22Rv1 (cell line): ENCODE results near the gene SMIM44.
"Not testable (repeated sequence)": the region's sequence is repeated elsewhere in the genome, so short reads cannot be mapped to it uniquely, and the experiment has no call there.

Experiments used
- H3K27ac ChIP-seq: fragments of 450-650 bp; 2 replicates; pipeline ENCODE4 v1.5.1; 2017
- ZFX ChIP-seq: fragments of 450-650 bp; IDR thresholded peaks from 2 replicates; pipeline ENCODE4 v1.6.1; 2017; ENCODE audit warnings: antibody characterized with exemption, borderline replicate concordance
- TF ChIP-seq, protein P1 (sequence below): fragments of 450-650 bp; IDR thresholded peaks from 2 replicates; pipeline ENCODE4 v1.5.1; 2017; ENCODE audit warnings: mild to moderate bottlenecking

The SMIM44 gene

GRCh38 chr19:3483226-3483628 lies at the start of gene SMIM44:
Gene SMIM44, minus strand, starts transcription at chr19:3483441. Its CDS starts 38 bp downstream, at chr19:3483403.
- TF ChIP-seq ZFX, result no peak
- TF ChIP-seq, protein P1, sequence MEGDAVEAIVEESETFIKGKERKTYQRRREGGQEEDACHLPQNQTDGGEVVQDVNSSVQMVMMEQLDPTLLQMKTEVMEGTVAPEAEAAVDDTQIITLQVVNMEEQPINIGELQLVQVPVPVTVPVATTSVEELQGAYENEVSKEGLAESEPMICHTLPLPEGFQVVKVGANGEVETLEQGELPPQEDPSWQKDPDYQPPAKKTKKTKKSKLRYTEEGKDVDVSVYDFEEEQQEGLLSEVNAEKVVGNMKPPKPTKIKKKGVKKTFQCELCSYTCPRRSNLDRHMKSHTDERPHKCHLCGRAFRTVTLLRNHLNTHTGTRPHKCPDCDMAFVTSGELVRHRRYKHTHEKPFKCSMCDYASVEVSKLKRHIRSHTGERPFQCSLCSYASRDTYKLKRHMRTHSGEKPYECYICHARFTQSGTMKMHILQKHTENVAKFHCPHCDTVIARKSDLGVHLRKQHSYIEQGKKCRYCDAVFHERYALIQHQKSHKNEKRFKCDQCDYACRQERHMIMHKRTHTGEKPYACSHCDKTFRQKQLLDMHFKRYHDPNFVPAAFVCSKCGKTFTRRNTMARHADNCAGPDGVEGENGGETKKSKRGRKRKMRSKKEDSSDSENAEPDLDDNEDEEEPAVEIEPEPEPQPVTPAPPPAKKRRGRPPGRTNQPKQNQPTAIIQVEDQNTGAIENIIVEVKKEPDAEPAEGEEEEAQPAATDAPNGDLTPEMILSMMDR, result no peak
- H3K27ac ChIP-seq, result no peak within 1 kb of the TSS

DNA sequence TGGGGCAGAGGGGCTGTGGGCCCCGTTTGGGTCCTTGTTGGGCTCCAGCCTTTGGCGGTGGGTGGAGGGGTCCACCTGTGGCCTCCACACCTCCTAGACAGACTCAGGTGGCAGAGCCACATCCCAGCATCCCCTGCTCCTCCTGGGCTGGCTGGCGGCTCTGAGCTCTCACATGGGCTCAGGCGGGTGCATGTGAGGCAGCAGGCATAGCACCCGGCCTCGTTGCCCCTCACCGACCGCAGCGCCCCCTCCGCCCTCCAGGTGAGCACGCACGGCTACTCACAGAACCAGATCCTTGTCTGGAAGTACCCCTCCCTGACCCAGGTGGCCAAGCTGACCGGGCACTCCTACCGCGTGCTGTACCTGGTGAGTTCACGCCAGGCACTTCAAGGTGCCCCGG lies 49.8 kb upstream of the SMIM44 start:
- TF ChIP-seq, protein P1, result no peak
- no peak for TF ChIP-seq ZFX
- H3K27ac ChIP-seq, result no peak overlapping the region

GRCh38 chr19:3532154-3532786 lies 49.0 kb upstream of the SMIM44 start:
- H3K27ac ChIP-seq, result no peak overlapping the region
- no peak for TF ChIP-seq ZFX
- TF ChIP-seq, protein P1, result no peak

DNA sequence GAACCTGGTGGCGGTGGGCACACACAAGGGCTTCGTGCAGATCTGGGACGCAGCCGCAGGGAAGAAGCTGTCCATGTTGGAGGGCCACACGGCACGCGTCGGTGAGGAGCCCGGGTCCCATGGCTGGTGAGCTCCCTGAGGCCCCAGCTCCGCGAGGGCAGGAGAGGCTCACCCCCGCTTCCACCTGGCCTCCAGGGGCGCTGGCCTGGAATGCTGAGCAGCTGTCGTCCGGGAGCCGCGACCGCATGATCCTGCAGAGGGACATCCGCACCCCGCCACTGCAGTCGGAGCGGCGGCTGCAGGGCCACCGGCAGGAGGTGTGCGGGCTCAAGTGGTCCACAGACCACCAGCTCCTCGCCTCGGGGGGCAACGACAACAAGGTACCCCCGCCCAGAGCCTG lies 48.5 kb upstream of the SMIM44 start:
- no peak overlapping the region for H3K27ac ChIP-seq
- TF ChIP-seq, protein P1, result no peak
- no peak for TF ChIP-seq ZFX

GRCh38 chr19:3530389-3530788 lies 47.1 kb upstream of the SMIM44 start:
- TF ChIP-seq ZFX, result no peak
- TF ChIP-seq, protein P1, result no peak
- no peak overlapping the region for H3K27ac ChIP-seq

GRCh38 chr19:3529299-3529698 lies 46.1 kb upstream of the SMIM44 start:
- not testable (repeated sequence) for H3K27ac ChIP-seq

DNA sequence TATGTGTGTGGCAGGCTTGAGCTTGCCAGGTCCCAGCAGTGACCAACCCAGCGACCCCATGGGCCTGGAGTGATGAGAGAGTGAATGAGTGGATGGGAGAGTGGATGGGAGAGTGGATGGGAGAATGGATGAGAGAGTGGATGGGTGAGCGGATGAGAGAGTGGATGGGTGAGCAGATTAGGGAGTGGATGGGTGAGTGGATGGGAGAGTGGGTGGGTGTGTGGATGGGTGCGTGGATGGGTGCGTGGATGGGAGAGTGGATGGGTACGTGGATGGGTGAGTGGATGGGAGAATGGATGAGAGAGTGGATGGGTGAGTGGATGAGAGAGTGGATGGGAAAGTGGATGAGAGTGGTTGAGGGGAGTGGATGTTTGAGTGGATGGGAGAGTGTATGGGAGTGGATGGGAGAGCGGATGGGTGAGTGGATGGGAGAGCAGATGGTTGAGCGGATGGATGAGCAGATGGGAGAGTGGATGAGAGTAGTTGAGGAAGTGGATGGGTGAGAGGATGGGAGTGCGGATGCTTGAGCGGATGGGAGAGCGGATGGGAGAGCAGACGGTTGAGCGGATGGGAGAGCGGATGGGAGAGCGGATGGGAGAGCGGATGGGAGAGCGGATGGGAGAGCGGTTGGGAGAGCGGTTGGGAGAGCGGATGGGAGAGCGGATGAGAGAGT lies 45.4 kb upstream of the SMIM44 start:
- no peak for TF ChIP-seq ZFX
- TF ChIP-seq, protein P1, result no peak
- H3K27ac ChIP-seq, result no peak overlapping the region

GRCh38 chr19:3528080-3528479 lies 44.8 kb upstream of the SMIM44 start:
- TF ChIP-seq, protein P1, result no peak
- TF ChIP-seq ZFX, result no peak
- H3K27ac ChIP-seq, result no peak overlapping the region
